Measurements from ENCODE around the gene CD38.
"Not testable (repeated sequence)": the region's sequence is repeated elsewhere in the genome, so short reads cannot be mapped to it uniquely, and the experiment has no call there.

Gene CD38

DNA sequence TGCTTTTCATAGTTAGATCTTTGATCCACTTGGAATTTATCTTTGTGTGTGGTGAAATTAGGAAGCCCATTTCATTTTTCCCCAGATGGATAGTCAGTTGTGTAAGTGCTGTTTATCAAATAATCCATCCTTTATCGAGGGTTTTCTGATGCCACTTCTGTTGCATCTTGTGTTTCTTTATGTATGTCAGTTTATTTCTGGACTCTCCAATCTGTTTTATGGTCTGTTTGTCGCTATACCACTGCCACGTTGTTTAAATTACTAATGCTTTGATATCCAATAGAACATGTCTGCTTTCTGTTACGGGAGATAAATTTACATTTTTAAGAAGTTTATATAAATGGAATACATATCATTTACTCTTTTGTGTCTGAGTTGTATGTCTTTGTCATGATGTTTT, 21.0 kb downstream of the CD38 start:
- no peak for DNase-seq (ENCODE audit: low read depth)

DNA sequence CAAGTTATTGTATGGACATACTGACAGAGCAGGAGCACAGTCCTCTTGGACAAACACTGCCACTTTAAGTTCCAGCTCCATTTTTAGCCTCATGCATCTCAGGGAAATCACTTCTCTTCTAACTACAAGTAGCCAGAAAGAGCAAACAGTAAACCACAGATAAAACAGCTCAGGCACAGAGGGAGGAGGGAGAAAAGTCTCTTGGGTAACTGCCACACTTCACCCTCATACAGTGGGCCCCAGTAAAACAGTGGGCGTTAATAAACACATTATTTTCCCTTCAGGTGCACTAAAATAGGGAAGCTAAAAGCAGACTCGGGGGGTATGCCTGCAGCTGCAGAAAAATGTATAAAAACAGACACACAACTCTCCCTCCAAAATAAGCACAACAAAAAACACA, 21.6 kb downstream of the CD38 start:
- no peak for DNase-seq (ENCODE audit: low read depth)

DNA sequence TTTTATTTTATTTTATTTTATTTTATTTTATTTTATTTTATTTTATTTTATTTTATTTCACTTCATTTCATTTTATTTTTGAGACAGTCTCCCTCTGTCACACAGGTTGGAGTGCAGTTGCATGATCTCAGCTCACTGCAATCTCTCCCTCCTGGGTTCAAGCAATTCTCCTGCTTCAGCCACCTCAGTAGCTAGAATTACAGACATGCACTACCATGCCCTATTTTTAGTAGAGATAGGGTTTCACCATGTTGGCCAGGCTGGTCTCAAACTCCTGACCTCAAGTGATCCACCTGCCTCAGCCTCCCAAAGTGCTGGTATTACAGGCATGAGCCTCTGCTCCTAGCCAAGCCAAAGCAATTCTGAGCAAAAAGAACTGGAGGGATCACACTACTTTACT, 24.4 kb downstream of the CD38 start:
- DNase-seq (ENCODE audit: low read depth): not testable (repeated sequence)

DNA sequence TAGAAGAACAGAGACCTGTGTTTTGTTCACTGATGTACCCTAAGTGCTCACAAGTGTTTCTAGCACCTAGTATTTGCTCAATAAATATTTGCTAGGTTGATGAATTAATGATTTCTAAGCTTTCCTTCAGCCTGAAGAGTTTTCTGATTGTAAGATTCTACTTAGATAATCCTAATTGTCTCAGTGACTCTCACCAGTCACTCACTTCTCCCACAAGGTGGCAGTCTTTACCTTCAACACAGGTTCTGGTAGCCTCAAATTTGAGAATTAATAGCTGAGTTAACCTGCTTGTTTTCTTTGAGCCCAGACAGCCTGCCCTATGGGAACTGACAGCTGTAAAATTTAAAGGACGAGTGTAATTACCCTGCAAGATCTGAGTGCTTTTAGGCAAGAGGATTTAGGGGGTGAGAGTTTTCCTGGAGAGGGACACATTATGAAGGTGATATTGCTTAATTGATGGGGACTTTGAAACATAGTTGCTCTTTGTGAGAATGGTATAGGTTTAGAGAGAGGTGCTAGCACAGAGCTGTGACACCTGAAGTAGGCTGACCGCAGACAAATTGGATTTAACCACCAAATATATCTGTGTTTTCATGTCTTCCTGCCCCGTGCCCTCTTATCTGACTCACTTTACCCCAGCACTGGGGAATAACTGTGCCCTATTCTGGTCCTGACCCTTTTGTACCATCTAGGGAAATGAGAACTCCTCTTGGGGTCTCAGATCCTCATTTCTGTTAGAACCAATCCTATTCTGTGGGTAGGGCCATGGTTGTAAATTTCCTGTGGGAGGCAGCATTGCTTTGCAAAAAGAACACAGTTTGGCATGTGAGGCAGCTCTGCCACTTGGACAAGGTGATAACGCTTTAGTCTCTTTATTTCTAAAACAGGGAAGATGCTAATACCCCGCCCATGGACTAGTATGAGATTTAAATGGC, 27.7 kb downstream of the CD38 start:
- no peak for DNase-seq (ENCODE audit: low read depth)

DNA sequence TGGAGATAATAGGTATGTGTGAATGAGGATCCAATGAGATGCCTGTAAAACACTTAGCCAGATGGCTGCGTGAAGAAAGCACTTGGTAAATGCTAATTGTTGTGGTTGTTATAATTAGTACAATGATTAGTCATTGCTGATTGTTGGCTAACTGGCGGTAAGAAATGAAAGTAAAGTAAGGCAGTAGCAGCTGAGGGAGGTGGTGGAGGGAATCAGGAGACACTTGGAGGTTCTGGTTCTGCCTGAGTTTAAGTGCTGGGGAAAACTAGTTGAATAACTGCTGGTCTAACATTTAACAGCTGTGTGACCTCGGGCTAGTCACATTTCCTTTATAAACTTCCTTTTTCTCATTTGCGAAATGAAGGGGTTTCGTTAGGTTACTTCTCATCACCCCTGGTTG, 30.9 kb downstream of the CD38 start:
- no peak for DNase-seq (ENCODE audit: low read depth)

DNA sequence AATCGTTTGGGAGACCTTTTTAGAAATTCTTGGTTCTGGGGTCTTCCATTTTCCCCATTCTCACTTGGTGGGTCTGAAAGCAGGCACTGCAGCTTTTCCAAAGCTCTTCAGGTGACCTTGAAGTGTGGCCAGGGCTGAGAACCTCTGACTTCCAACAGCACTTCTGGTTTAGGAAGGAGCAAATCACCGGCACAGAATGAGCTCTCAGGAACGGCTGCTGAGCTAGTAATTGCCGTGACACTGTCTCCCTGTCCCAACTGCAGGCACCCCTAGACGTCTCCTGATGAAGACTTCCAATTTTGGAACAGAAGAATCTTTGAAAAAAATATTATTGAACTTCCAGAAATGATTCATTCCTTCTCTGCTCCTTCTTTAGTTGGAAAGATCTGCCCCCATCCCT, 31.3 kb downstream of the CD38 start:
- no peak for DNase-seq (ENCODE audit: low read depth)

DNA sequence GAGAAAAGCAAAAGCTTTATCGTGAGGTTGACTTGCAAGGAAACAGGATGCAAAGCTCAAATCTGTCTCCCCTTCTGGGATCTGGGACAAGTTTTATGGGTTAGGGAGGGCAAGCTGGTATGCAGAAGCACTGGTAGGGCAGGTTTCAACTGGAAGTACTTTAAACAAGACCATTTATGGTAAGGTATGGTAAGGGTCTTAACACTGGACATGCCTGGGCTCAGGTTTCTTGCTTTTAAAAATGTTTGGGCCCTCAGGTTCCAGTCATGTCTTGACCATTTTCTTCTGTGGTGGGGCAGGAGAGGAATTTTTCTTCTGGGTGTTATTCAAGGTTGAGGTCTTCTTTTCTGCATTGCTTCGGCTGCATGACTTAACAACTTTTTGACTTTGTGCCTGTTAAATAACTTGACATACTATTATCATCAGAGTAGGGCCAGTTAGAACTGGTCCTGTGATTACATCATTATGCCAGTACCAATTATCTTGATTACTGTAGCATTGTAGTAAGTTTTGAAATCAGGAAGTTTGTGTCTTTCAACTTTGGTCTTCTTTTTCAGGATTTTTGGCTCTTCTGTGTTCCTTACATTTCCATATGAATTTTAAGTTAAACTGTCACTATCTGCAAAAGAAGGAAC, 33.7 kb downstream of the CD38 start:
- no peak for DNase-seq (ENCODE audit: low read depth)

DNA sequence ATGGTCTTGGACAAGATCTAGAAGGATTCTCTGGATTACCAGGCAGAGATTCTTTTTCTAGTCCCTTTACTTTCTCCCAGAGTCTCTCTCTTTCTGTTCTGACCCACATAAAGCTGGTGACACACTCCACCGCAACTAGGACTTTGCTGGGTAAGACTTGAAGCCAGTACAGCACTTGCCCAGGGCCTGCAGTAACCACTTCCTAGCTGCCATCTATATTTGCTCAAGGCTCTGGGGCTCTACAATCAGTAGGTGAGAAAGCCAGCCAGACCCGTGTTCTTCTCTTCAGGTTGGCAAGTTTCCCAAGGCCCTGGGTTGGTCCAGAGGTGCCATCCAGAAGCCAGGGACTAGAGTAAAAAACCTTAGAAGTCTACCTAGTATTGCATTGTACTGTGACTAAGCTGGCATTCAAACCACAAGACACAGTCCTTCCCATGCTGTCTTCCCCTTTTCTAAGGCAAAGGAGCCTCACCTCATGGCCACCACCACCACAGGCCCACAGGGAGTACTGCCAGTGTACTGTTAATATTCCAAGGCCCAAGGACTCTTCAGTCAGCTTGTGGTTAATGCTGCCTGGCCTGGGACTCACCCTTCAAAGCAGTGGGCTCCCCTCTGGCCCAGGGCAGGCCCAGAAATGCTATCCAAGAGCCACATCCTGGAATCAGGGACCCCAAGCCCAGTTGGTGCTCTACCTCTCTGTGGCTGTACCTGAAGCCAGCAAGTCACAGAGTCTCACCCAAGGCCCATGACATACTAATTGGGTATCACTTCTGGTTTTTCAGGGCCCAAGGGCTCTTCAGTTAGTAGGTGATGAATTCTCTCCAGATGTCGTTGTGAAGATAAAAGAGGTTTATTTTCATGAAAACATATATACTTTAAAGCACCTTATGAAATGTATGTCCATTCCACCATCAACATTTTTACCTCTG, 54.7 kb downstream of the CD38 start:
- no peak for DNase-seq (ENCODE audit: low read depth)

DNA sequence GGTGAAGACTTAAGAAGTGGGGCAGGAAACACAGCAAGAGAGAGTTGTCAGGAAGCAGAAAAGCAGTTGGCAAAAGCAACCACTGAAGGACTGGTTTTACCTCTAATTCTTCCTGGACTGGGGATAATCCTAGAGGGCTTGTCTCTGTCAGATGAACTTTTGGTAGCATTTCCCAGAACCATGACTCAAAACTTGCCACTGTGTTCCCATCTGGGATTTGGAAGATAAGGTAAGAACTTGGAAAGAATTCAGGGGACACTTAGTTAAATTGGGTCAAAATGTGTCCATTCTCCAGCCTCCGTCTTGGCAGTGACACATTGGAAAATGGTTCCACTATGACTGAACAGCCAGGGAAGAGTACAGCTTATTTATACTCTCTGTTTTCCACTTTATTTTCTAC, 55.7 kb downstream of the CD38 start:
- no peak for DNase-seq (ENCODE audit: low read depth)

DNA sequence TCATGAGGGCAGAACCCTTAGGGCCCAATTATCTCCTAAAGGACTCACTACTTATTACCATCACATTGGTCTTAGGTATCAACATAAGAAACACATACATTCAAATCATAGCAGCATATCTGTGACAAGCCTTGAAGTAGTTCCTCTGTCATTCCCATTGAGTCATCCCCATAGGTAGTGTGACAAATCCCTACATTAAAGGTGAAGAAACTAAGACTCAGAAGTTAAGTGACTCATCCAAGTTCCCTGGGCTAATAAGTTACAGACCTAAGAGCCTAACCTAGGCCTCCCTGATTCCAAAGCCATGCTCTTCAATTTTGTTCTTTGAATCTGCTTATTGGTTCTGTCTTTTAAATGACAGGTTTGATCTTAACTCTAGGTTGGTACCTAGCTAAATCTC, 58.2 kb downstream of the CD38 start:
- DNase-seq (ENCODE audit: low read depth): no peak

DNA sequence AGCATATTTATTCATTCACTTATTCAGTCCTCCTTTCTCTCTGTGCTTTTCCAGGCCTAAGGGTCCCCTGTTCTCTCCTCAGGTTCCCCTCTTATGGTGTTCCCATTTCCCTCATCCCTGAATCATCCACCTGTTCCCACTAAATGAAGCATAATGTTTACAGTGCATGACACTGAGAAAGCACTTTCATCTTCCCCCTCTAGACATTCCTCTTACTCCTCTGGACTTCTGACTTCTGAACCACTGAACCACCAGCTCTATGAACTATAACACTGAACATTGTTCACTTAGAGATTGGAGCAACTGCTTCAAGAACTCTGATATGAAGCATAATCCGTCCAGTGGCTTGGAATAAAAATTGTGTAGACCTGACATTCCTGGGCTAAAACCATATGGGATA, 59.5 kb downstream of the CD38 start:
- no peak for DNase-seq (ENCODE audit: low read depth)

DNA sequence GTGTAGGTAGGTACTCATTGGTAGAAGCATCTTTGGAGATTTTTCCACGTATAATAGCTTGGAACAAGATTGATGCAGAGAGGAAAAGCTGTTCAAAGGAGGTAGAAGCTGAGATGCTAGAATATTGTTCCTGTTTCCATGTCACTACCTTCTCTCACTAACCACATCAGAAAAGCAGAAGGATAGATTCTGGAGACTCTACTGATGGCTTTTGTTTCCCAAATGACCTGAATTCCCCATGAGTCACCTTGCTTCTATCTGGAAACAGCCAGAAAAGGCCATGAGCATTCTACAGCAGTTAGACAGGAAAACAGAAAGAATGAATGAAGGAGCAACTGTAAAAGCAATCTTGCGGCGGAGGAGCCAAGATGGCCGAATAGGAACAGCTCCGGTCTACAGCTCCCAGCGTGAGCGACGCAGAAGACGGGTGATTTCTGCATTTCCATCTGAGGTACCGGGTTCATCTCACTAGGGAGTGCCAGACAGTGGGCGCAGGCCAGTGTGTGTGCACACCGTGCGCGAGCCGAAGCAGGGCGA, 63.1 kb downstream of the CD38 start:
- DNase-seq (ENCODE audit: low read depth): not testable (repeated sequence)

DNA sequence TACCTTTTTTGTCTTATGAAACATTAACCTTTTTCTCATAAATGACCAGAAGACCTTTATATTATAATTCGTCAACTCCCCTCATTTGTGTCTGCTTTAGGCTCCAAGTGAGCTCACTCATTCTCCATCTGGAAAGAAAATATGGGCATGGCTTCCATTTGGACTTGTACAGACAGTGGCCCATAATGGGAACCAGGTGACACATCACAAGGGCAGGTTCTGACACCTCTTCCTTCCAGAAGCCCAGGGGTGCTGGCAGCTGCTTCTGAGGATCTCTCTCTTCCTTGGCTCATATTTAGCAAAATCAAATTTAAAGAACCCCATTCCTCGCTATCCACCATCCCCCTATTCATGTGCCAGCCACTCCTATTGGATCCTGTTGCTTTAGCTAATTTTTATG, 69.6 kb downstream of the CD38 start:
- DNase-seq (ENCODE audit: low read depth): no peak

DNA sequence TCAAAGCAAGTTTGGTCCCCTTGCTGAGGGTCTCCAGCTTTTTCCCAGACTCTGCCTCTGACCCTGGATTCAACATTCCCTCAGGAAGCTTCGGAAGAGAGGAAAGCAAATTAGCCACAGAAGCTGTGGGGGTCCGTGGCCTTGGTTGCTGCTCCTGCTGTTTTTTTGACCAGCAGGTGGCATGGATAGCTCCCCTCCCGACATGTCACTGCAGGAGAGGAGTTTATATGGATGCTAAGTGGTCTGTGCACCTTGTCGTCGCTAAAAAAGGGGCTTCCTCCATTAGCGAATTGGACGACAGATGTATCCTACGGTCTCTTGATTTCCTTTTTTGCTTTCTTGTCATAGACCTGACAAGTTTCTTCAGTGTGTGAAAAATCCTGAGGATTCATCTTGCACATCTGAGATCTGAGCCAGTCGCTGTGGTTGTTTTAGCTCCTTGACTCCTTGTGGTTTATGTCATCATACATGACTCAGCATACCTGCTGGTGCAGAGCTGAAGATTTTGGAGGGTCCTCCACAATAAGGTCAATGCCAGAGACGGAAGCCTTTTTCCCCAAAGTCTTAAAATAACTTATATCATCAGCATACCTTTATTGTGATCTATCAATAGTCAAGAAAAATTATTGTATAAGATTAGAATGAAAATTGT, 70.2 kb downstream of the CD38 start:
- no peak for DNase-seq (ENCODE audit: low read depth)

DNA sequence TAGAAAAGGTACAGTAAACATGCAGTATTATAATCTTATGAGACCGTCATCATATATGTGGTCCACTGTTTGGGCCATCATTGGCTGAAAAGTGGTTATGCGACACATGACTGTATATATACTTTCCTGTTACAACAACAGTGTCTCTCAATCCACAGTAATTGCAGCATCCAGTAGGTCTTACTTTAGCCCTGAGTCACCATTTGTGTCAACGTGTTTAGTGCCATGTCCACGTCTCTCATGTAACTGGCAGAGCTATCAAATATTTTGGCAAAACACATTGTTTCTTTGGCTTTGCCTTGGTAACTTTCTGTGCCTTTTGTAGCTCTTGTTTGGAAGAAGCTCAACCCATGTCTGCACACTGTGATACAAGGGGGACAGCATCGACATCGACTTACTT, 73.8 kb downstream of the CD38 start:
- DNase-seq (ENCODE audit: low read depth): no peak

DNA sequence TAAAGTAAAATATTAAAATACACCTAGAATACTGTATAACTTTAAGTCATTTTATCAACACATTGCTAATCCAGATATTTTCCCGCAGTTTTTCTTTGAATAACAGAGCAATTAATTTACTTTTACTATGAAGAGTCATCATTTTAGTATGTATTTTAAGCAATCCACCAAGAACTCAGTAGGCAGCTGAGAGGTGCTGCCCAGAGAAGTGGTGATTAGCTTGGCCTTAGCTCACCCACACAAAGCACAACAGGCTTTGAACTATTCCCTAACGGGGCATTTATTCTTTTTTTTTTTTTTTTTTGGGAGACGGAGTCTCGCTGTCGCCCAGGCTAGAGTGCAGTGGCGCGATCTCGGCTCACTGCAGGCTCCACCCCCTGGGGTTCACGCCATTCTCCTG, 74.4 kb downstream of the CD38 start:
- no peak for DNase-seq (ENCODE audit: low read depth)

DNA sequence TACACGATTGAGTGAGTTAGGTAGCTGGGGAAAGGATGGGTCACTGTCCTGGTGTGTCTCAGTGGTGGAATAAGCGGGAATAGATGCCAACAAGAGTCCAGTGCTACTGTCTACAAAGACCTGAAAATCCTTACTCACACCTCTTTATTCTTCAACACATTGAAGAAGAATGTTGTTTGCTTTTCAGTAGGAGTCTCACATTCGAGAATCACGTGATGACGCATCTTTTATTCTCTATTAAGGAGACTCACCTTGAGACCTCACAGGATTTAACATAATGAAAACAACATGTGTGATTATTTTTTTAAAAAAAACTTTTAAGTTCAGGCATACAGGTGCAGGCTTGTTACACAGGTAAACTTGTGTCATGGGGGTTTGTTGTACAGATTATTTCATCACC, 75.2 kb downstream of the CD38 start:
- no peak for DNase-seq (ENCODE audit: low read depth)

DNA sequence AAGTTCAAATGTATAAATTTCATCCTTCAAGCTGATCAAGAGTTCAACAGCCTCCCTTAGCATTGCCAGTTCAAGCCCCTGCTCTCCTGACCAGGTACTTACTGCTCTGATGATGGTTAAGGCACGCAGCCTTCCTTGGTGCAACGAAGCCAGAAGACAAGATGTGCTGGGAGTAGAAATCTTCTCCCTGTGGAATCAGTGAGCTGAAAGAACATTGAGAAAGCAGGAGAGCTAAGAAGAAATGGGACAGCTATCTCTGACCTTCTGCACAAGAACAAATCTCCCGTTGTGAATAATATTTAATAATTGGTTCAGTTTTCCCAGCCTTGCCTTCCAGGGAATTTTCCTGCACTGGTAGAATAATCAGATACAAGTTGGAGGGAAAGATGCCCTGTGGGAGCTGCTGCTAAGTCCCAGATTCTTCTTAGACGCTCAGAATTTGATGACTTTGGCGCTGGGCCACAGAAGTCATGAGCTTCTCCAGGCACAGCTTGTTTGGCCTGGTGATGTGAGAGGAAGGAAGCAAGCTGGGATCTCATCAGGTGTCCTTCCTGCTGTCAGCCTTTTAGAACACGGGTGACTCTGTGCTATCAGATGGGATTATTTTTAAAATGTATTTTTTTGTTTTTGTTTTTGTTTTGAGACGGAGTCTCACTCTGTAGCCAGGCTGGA, 77.8 kb downstream of the CD38 start:
- no peak for DNase-seq (ENCODE audit: low read depth)

DNA sequence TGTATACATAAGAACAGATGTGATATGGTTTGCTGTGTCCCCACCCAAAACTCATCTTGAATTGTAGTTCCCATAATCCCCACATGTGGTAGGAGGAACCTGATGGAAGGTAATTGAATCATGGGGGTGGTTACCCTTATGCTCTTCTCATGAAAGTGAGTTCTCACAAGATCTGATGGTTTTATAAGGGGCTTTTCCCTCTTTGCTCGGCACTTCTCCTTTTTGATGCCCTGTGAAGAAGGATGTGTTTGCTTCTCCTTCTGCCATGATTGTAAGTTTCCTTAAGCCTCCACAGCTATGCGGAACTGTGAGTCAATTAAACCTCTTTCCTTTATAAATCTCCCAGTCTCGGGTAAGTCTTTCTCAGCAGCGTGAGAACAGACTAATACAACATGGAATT, 83.1 kb downstream of the CD38 start:
- not testable (repeated sequence) for DNase-seq (ENCODE audit: low read depth)

DNA sequence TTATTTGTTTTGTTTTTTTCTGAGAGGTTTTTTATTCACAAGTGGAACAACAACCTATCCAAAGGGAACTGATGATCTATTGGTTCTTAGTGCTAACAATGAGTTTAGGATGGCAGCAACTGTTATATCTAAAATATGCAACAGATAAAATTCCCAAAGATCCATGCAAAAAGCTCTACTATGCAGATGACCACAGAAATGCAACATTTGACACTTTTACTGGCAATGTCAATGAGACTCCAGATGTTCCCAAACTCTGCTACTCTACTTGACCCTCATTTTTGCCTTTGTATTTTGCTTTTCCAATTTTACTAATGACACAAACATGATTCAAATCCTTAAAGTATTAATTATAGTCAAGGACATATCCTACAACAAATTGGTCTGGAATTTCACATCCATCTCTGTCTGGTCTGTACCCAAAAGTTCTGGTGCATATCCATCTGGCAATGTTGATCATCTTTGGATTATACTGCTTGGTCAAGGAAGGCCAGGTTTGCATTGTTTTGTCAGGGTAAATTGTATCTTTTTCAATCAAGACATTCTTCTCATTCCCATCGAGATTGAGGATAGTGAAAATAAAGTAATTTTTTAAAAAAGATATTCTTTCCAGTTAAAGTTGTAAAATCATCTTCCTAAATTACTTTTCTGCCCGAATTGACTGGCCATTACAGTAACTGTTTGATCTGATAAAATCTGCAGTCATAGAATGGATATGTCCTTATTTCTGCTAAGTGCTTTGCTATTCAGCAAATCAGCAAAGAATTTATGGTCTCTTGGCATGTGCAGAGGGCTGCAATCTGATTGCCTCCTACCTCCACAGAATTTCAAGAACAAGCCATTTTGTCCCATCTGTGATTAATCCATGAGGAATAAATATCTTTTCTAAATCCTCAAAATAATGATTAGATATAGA, 86.8 kb downstream of the CD38 start:
- DNase-seq (ENCODE audit: low read depth): no peak

All from activated T-cell treated with anti-CD3 and anti-CD28 coated beads for 48 hours (primary cell).